PC-9 (cell line): ENCODE results near the gene RASGEF1B.

ENCODE experiments used
- CTCF ChIP-seq: fragments of 200-600 bp; sonication (generic); conservative IDR thresholded peaks from 2 replicates; pipeline ENCODE4 v1.6.1; 2017; ENCODE audit warnings: mixed run types, antibody characterized with exemption, mild to moderate bottlenecking, moderate library complexity
- EZH2 ChIP-seq: fragments of 200-600 bp; sonication (generic); IDR thresholded peaks from 2 replicates; pipeline ENCODE4 v1.8.0; 2017; ENCODE audit warnings: antibody characterized with exemption, low read depth

- TF ChIP-seq EZH2: no peak
- peak; percentile 88 for TF ChIP-seq CTCF
Measured at GRCh38 chr4:81466841-81467671, 4.7 kb downstream of the RASGEF1B start.
